HL-60 (cell line): ENCODE results near the gene AFF1.

Experiments
- CTCF ChIP-seq: IDR thresholded peaks from one replicate; pipeline ENCODE4 v1.5.1; 2011; ENCODE audit warnings: low read length, control low read depth, inconsistent platforms; ENCODE audit not compliant: insufficient read depth
- REST ChIP-seq: IDR thresholded peaks from 2 replicates; pipeline ENCODE4 v1.6.1; 2012; ENCODE audit warnings: low read depth; ENCODE audit not compliant: insufficient replicate concordance

- no peak for TF ChIP-seq CTCF
- TF ChIP-seq REST, result no peak
These were observed 186.7 kb downstream of the AFF1 start for GRCh38 chr4:87121341-87122065.
